Activated CD4-positive, alpha-beta T cell treated with anti-CD3 and anti-CD28 coated beads for 48 hours (primary cell): ENCODE data around the gene CLPTM1L.
"Not testable (repeated sequence)": the region's sequence is repeated elsewhere in the genome, so short reads cannot be mapped to it uniquely, and the experiment has no call there.

Experiments
- DNase-seq: peaks from one replicate; pipeline ENCODE4 v3.0.0-alpha.2; 2020

Gene CLPTM1L

GRCh38 chr5:1359031-1359645 is 14.2 kb upstream of the CLPTM1L start:
- no peak for DNase-seq

GRCh38 chr5:1358726-1359025 is 13.8 kb upstream of the CLPTM1L start:
- no peak for DNase-seq

GRCh38 chr5:1357946-1358725 is 13.2 kb upstream of the CLPTM1L start:
- DNase-seq, result no peak

DNA sequence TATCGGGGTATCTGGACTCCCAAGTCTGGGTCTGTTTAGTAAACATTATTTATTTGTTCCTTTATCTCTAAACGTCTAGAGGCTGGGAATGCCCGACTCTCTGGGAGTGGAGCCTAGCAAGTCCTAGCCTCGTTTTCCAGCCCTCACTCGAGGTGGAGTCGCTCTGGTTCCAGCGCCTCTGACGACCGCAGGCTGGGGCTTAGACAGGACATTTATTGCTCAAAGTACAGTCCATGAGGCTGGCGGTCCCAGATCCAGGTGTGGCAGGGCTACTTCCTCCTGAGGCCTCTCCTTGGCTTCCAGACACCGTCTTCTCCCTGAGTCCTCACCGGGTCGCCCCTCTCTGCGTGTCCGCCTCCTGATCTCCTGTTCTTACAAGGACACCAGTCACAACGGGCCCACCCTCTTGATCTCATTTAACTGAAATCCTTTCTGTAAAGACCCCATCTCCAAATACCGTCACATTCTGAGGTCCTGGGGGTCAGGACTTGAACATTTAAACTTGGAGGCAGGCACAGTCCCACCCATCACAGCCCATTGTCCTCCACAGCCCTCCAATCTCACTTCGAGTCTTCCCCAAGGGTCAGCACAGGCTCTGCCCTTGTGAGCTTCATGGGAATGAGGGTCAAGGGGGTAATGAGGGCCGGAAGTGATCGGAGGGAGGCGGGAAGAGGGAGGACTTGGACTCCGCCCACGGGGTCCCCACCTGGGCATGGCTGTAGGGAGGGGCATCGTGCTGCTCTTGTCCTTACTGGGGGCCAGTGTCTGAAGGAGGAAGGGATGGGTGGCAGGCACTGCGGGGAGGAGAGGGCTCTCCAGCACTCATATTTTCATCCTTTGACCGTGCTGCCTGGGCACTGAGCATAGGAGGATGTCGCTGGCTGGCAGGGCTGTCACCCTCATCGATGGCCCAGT is 12.2 kb upstream of the CLPTM1L start:
- DNase-seq, result no peak

DNA sequence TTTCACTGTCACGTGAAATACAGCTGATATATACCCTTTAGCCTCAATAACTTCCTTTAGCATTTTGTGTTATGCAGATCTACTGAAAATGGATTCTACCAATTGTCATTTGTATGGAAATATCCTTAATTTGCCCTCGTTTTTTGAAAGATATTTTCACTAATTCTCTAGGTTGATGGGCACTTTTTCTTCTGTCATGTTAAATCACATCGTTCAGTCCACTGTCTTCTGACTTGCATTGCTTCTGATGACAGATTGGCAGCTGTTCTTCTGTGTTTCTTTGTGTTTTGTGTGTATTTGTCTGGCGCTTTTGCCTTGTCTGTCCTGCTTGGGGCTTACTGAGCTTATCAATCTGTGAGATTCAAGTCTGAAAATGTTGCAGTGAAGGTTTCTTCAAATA is 9.7 kb upstream of the CLPTM1L start:
- no peak for DNase-seq

GRCh38 chr5:1352231-1353219 is 7.6 kb upstream of the CLPTM1L start:
- DNase-seq, result no peak

GRCh38 chr5:1351156-1351555 is 6.3 kb upstream of the CLPTM1L start:
- DNase-seq, result no peak

DNA sequence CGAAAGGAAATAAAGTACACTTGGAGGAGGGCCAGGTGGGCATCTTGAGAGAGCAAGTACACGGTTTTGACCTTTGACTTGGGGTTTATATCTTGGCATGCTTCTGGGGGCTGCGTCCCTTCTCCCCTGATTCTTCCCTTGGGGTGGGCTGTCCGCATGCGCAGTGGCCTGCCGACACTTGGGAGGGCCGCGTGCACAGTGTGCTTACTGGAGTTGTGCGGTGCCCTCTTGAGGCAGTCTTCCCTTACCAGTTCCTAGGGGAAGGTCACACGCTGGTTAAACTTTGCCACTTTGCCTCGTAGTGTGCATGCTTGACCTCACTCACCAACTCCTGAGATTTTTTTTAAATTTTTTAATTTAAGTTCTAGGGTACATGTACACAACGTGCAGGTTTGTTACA is 4.3 kb upstream of the CLPTM1L start:
- DNase-seq, result no peak

DNA sequence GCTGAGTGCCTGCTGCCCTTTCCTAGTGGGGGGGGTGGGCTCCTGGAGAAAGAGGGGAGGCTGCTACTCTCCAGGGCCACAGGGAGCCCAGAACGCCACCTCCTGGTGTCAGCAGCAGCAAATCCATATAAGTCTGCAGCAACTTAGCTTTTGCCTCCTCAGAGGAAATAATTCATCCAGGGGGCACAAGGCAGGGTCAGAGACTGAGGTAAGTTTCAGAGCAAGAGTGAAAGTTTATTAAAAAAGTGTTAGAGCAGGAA is 4.0 kb upstream of the CLPTM1L start:
- no peak for DNase-seq

DNA sequence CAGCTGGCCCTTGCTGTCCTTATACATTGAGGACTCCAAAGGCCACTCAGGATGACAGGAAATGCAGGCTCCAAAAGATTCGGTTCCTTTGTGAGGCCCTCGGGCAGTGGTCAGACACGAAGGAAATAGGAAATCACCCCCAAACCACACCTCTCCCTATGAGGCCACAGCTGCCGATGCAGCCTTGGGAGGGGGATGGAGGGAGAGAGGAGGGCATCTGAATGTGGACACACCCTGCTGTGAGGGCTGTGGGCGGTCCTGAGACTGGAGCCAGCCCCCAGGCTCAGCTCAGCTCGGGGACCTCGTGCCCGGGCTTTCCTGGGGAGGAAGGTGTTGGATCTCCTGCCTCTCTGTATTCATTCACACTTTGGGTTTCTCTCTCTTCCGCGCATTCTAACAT is 2.7 kb upstream of the CLPTM1L start:
- no peak for DNase-seq

DNA sequence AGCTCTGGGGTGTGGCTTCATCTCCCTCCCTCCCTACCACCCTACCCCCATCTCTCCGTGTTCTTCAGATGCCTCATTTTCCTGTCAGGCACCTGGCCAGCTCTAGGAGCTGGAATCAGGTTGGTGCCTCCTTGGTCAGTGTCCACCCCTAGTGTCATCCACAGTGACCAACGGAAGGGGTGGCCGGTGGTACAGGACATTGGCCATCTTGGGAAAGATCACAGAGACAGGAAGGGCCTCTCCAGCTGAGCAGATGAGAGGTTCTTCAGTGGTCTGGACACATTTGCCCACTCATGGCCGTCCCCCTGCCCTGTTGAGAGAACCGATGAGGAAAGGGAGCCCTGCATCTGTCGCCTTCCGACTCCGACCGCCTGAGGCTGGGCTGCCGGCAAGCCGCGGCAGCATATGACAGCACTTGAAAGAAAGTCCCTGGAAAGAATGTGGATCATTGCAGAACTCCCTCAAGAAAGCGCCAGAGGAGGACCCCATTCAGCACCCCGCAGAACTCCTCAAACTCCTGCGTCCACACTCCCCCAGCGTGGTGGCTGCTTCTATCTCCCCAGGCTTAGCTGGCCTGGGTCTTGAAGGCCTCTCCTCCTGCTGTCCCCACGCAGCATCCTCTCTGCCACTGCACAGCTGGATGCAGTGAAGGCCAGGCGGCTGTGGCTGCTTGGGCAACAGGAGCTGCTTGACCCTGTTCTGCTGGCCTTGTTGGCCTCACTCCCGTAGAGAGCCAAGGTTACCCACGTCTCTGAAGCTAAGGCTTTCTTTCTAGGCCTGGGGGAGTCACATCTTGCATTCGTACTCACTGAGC is 1.9 kb upstream of the CLPTM1L start:
- DNase-seq, result no peak

- DNase-seq, result no peak
Measured at GRCh38 chr5:1345876-1346626, 1.2 kb upstream of the CLPTM1L start.

DNA sequence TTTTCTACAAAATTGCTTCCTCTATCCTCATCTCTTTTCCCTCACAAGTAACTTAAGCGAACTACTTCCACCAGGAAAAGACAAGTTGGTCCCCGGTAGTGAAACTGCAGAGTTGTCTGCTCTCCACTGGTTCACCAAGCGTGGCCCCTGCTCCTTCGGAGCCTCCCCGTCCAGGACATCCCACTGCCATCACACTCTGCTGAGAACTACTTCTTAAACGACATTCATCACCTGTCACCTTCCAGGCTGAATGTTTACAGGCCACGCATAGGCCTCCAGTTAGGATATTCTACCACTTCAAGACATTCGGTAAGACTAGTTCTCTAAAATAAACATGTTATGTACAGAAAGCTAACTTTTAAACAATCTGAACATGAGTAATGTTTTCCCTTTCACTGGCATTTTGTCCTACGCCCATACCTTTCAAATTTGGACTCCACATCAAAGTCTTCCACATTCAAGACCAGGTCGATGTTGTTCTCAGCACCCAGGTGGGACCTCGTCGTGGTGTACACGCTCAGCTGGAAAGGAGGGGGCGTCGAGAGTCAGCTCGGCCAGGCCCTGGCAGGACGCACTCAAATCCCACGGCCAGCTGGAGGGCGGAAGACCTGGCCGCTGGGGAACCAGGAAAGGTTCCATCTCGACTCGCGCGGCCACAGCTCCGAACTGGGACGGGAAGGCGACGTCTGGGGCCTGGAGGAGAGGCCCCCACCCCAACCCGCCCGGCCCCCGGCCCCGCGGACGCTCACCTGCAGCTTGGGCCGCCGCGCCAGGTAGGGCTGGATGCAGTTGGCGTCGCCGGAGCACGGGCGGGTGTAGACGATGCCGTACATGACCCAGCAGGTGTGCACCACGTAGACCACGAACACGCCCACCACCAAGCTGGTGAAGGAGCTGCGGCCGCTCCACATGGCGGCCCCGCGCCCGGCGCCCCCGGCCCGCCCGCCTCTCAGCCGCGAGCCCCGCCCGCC is 683 bp downstream of the CLPTM1L start:
- DNase-seq, result peak; percentile 25

DNA sequence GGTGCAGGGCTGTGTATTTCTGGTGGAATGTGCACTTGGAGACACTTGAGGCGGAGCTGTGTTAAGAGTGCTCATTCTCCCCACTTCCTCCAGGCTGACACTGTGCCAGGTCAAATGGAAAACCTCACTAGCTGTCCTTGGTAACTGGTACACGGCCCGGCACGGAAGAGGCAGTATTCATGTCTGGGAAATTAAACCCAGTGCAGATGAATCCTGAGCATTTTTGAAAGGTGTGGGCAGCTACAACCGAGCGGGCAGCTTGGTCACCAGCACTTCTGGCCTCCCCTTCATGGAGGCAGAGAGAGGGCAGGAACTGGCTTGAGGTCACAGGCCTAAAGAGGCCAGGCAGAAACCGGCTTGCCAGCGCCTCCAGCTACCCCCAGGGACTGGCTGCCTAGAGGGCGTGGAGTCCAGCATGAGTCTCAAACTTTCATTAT is 1.6 kb downstream of the CLPTM1L start:
- DNase-seq, result no peak

GRCh38 chr5:1342711-1343110 is 2.2 kb downstream of the CLPTM1L start:
- DNase-seq, result not testable (repeated sequence)

- DNase-seq, result no peak
Measured at GRCh38 chr5:1342268-1342667, 2.6 kb downstream of the CLPTM1L start.

- no peak for DNase-seq
Measured at GRCh38 chr5:1341863-1342262, 3.0 kb downstream of the CLPTM1L start.

DNA sequence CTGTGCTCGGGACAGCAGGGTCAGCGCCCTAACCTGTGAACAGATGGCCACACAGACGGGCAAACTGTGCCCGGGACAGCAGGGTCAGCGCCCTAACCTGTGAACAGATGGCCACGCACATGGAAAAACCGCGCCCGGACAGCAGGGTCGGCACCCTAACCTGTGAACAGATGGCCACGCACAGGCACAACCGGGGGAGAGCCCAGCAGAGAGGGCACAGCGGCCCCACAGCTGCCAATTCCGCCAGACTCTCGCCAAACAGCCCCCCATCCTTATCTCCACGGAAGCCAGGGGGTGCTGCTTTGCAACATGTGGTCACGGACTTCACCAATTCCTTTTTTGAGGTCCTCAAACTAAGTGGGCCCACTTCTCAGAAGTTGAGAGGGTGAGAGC is 5.1 kb downstream of the CLPTM1L start:
- not testable (repeated sequence) for DNase-seq

DNA sequence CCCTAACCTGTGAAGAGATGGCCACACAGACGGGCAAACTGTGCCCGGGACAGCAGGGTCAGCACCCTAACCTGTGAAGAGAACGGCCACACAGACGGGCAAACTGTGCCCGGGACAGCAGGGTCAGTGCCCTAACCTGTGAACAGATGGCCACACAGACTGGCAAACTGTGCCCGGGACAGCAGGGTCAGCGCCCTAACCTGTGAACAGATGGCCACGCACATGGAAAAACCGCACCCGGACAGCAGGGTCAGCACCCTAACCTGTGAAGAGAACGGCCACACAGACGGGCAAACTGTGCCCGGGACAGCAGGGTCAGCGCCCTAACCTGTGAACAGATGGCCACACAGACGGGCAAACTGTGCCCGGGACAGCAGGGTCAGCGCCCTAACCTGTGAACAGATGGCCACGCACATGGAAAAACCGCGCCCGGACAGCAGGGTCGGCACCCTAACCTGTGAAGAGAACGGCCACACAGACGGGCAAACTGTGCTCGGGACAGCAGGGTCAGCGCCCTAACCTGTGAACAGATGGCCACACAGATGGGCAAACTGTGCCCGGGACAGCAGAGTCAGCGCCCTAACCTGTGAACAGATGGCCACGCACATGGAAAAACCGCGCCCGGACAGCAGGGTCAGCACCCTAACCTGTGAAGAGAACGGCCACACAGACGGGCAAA is 5.6 kb downstream of the CLPTM1L start:
- not testable (repeated sequence) for DNase-seq
